Astrocyte of the cerebellum (primary cell): ENCODE measurements around the gene ST8SIA4.

Experiments used
- DNase-seq: peaks from one replicate; pipeline ENCODE4 v3.0.0-alpha.2; 2011; ENCODE audit warnings: low read depth
- H3K4me3 ChIP-seq: 2 replicates; pipeline ENCODE4 v1.5.1; 2011; ENCODE audit warnings: mild to moderate bottlenecking, low read depth, low read length, moderate library complexity
- CTCF ChIP-seq: IDR thresholded peaks from 2 replicates; pipeline ENCODE4 v1.5.1; 2012; ENCODE audit warnings: low read length, low read depth, moderate library complexity, mild to moderate bottlenecking; ENCODE audit errors: missing control alignments
- in situ Hi-C: cut with HindIII; loops from 2 replicates; pipeline ENCODE4 v1.10.0; 2017; ENCODE audit warnings: low sequenced_read_pairs

ST8SIA4 gene

GRCh38 chr5:100802208-100802607, 100.9 kb downstream of the ST8SIA4 start:
- TF ChIP-seq CTCF, result no peak
- in situ Hi-C loops, result no loop called here
- H3K4me3 ChIP-seq, result no peak overlapping the region
- DNase-seq, result no peak

GRCh38 chr5:100800562-100800961, 102.5 kb downstream of the ST8SIA4 start:
- in situ Hi-C loops, result no loop called here
- no peak for DNase-seq
- H3K4me3 ChIP-seq, result no peak overlapping the region
- TF ChIP-seq CTCF, result no peak

- no peak overlapping the region for H3K4me3 ChIP-seq
- TF ChIP-seq CTCF, result no peak
- in situ Hi-C loops, result no loop called here
- DNase-seq, result no peak
These were observed 103.9 kb downstream of the ST8SIA4 start for GRCh38 chr5:100799166-100799565.

- in situ Hi-C loops, result no loop called here
- H3K4me3 ChIP-seq, result no peak overlapping the region
- no peak for DNase-seq
- no peak for TF ChIP-seq CTCF
These were observed 105.2 kb downstream of the ST8SIA4 start for GRCh38 chr5:100797861-100798260.

GRCh38 chr5:100796851-100797250, 106.2 kb downstream of the ST8SIA4 start:
- no peak for TF ChIP-seq CTCF
- no peak overlapping the region for H3K4me3 ChIP-seq
- no peak for DNase-seq
- in situ Hi-C loops, result no loop called here

- no peak for DNase-seq
- in situ Hi-C loops, result no loop called here
These were observed 108.2 kb downstream of the ST8SIA4 start for GRCh38 chr5:100794844-100795243.

More at GRCh38 chr5:100794844-100795243, 108.2 kb downstream of the ST8SIA4 start:
- TF ChIP-seq CTCF, result no peak
- H3K4me3 ChIP-seq, result no peak overlapping the region
